Suprapubic skin (tissue), 4 donors: ENCODE data around the gene SH2D1B. TPM values are rescaled to one million over a fixed set of nuclear protein-coding genes. Genes with fewer than 3 reads are reported as not detected.

Experiments
- DNase-seq, 2 donors: peaks; one replicate each; pipeline ENCODE4 v3.0.0-alpha.2; 2019; ENCODE audit warnings: low spot score in 2 of 2
- H3K27ac ChIP-seq: fragments of 200-600 bp; sonication (generic); one replicate; pipeline ENCODE4 v1.5.1; 2019
- H3K27me3 ChIP-seq: fragments of 200-600 bp; sonication (generic); one replicate; pipeline ENCODE4 v1.5.1; 2019
- H3K36me3 ChIP-seq: fragments of 200-600 bp; sonication (generic); one replicate; pipeline ENCODE4 v1.5.1; 2019
- H3K4me1 ChIP-seq: fragments of 200-600 bp; sonication (generic); one replicate; pipeline ENCODE4 v1.5.1; 2019
- H3K4me3 ChIP-seq: fragments of 200-600 bp; sonication (generic); one replicate; pipeline ENCODE4 v1.5.1; 2019; ENCODE audit warnings: mild to moderate bottlenecking
- H3K9me3 ChIP-seq: fragments of 200-600 bp; sonication (generic); one replicate; pipeline ENCODE4 v1.5.1; 2019
- CTCF ChIP-seq, 2 donors: fragments of 200-600 bp in 1 of 2; fragments of 450-650 bp in 1 of 2; sonication (generic) in 1 of 2; IDR thresholded peaks; one replicate each; pipeline ENCODE4 v1.5.1; 2016 to 2019; ENCODE audit warnings: antibody characterized with exemption in 2 of 2, mild to moderate bottlenecking in 1 of 2, moderate library complexity in 1 of 2
- EP300 ChIP-seq: sonication (generic); formaldehyde crosslinking; IDR thresholded peaks from one replicate; pipeline ENCODE4 v1.6.1; 2017; ENCODE audit warnings: antibody characterized with exemption
- POLR2A ChIP-seq, 2 donors: fragments of 450-650 bp; IDR thresholded peaks; one replicate each; pipeline ENCODE4 v1.6.1; 2017; ENCODE audit warnings: antibody characterized with exemption in 2 of 2, mild to moderate bottlenecking in 2 of 2, moderate library complexity in 2 of 2
- POLR2AphosphoS5 ChIP-seq, 3 donors: sonication (generic); formaldehyde crosslinking; IDR thresholded peaks; one replicate each; pipeline ENCODE4 v1.6.1; 2017; ENCODE audit warnings: antibody characterized with exemption in 3 of 3
- WGBS: methylation state at CpG from one replicate; pipeline ENCODE4 v1.1.5; 2018; 5-methylcytosine and 5-hydroxymethylcytosine counted together
- total RNA-seq, 4 donors: library from RNA; depleted of rRNA; stranded (reverse); fragments of >200 nt; gene quantifications; one replicate each; pipeline ENCODE4 v1.1.0, GENCODE V29; 2016

SH2D1B gene
- total RNA-seq, 4 donors from 2014 or later, result not detected

- TF ChIP-seq CTCF (IDR thresholded peaks at IDR 0.05) (no peak), POLR2AphosphoS5 (IDR thresholded peaks at IDR 0.05) (no peak), POLR2A (IDR thresholded peaks at IDR 0.05) (no peak), EP300 (no peak)
- H3K27me3 ChIP-seq, result no peaks in the 10 kb centered on the region
- H3K36me3 ChIP-seq, result no peaks in the 10 kb centered on the region
- H3K9me3 ChIP-seq, result no peaks in the 10 kb centered on the region
- 96% methylated on average over 6 of the region's 6 CpGs for WGBS
- H3K4me3 ChIP-seq, result no peak overlapping the region
- no peak overlapping the region for H3K27ac ChIP-seq
- peaks cover 14% of the 10 kb centered on the region for H3K4me1 ChIP-seq
- peak in 1 of 2 donors; percentile 34 for DNase-seq
These were observed 31.7 kb downstream of the SH2D1B start for GRCh38 chr1:162380061-162380846.

GRCh38 chr1:162376691-162377090, 35.2 kb downstream of the SH2D1B start, which contains the start of gene SPATA46:
Gene SPATA46 (minus strand): TSS chr1:162376854. CDS start chr1:162376790, 64 bp downstream.
- no peak within 1 kb of the TSS for H3K4me3 ChIP-seq
- H3K27ac ChIP-seq, result no peak within 1 kb of the TSS
- H3K27me3 ChIP-seq, result no peaks in the 10 kb centered on the region
- H3K9me3 ChIP-seq, result no peaks in the 10 kb centered on the region
- TF ChIP-seq EP300, result no peak
- no peak for TF ChIP-seq POLR2AphosphoS5 (IDR thresholded peaks at IDR 0.05)
- no peak for TF ChIP-seq POLR2A (IDR thresholded peaks at IDR 0.05)
- no peak for TF ChIP-seq CTCF (IDR thresholded peaks at IDR 0.05)
- peaks cover 15% of the 10 kb centered on the region for H3K4me1 ChIP-seq
- peak in 1 of 2 donors; percentile 21 for DNase-seq
- 98% methylated on average over 5 of the region's 5 CpGs for WGBS
- no peaks in the 10 kb centered on the region for H3K36me3 ChIP-seq

GRCh38 chr1:162375463-162375862, 36.5 kb downstream of the SH2D1B start:
- no peaks in the 10 kb centered on the region for H3K9me3 ChIP-seq
- no peak for DNase-seq
- TF ChIP-seq POLR2AphosphoS5 (IDR thresholded peaks at IDR 0.05), result no peak
- no peak for TF ChIP-seq EP300
- no peak overlapping the region for H3K27ac ChIP-seq
- H3K36me3 ChIP-seq, result no peaks in the 10 kb centered on the region
- no peaks in the 10 kb centered on the region for H3K27me3 ChIP-seq
- 82% methylated on average over 8 of the region's 8 CpGs for WGBS
- peaks cover 14% of the 10 kb centered on the region for H3K4me1 ChIP-seq
- no peak overlapping the region for H3K4me3 ChIP-seq

GRCh38 chr1:162374406-162374805, 37.5 kb downstream of the SH2D1B start:
- Histone ChIP-seq H3K27ac (no peak overlapping the region), H3K9me3 (no peaks in the 10 kb centered on the region)
- 88% methylated on average over 9 of the region's 9 CpGs for WGBS

GRCh38 chr1:162373541-162374260, 38.2 kb downstream of the SH2D1B start:
- Histone ChIP-seq H3K36me3 (no peaks in the 10 kb centered on the region), H3K9me3 (no peaks in the 10 kb centered on the region), H3K4me3 (no peak overlapping the region), H3K4me1 (peaks cover 14% of the 10 kb centered on the region), H3K27me3 (no peaks in the 10 kb centered on the region), H3K27ac (no peak overlapping the region)
- no peak for DNase-seq
- TF ChIP-seq POLR2A (IDR thresholded peaks at IDR 0.05) (no peak), EP300 (no peak), POLR2AphosphoS5 (IDR thresholded peaks at IDR 0.05) (no peak), CTCF (IDR thresholded peaks at IDR 0.05) (no peak)
- WGBS, result 78% methylated on average over 5 of the region's 8 CpGs

More at GRCh38 chr1:162374406-162374805, 37.5 kb downstream of the SH2D1B start:
- H3K27me3 ChIP-seq, result no peaks in the 10 kb centered on the region
- TF ChIP-seq CTCF (IDR thresholded peaks at IDR 0.05), result no peak
- H3K4me3 ChIP-seq, result no peak overlapping the region
- no peak for DNase-seq
- peaks cover 14% of the 10 kb centered on the region for H3K4me1 ChIP-seq
- H3K36me3 ChIP-seq, result no peaks in the 10 kb centered on the region
